SH-SY5Y (cell line): ENCODE measurements around the gene MGAT2.

Experiments used
- GATA2 ChIP-seq: IDR thresholded peaks from 2 replicates; pipeline ENCODE4 v1.6.1; 2011; ENCODE audit warnings: mild to moderate bottlenecking, low read depth, low read length
- GATA3 ChIP-seq: IDR thresholded peaks from 2 replicates; pipeline ENCODE4 v1.6.1; 2011; ENCODE audit warnings: low read depth, mild to moderate bottlenecking, low read length, moderate library complexity

GRCh38 chr14:49582113-49582977, 38.3 kb upstream of the MGAT2 start:
- TF ChIP-seq GATA2, result no peak
- TF ChIP-seq GATA3, result no peak
